Stimulated activated naive CD4-positive, alpha-beta T cell (primary cell): ENCODE measurements around the gene MYO15B.
"Not testable (repeated sequence)": the region's sequence is repeated elsewhere in the genome, so short reads cannot be mapped to it uniquely, and the experiment has no call there.

Experiments
- DNase-seq, 6 experiments: peaks; one replicate each; lab custom pipeline; 2025; lab: John Stamatoyannopoulos, UW

Gene MYO15B

GRCh38 chr17:75575728-75576127, 11.9 kb upstream of the MYO15B start:
- DNase-seq: no peak

DNA sequence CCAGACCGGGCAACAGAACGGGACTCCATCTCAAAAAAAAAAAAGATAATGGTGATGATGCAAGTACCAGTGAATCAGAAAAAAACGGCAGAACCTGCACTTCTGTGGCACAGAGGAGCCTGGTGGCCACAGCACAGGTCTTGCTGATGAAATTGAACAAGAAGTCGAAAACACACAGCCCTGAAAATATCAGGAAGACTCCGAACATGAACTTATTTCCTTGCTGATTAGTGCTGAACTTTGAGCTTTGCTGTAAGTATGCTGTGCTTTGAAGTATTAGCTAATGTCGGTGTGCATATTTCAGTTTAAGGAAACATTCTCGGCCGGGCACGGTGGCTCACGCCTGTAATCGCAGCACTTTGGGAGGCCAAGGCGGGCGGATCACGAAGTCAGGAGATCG, 10.9 kb upstream of the MYO15B start:
- DNase-seq: no peak

DNA sequence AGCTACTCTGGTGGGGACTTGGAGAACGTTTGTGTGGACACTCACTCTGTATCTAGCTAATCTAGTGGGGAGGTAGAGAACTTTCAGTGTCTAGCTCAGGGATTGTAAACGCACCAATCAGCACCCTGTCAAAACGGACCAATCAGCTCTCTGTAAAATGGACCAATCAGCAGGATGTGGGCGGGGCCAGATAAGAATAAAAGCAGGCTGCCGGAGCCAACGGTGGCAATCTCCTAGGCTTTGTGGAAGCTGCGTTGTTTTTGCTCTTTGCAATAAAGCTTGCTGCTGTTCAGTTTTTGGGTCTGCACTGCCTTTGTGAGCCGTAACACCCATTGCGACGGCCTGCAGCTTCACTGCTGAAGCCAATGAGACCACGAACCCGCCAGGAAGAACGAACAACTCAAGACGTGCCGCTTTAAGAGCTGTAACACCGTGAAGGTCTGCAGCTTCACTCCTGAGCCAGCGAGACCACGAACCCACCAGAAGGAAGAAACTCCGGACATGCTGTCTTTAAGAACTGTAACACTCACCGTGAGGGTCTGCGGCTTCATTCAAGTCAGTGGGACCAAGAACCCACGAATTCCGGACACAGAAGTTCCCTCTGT, 6.4 kb upstream of the MYO15B start:
- peak; percentile 14 to 61 (median 52) for DNase-seq

DNA sequence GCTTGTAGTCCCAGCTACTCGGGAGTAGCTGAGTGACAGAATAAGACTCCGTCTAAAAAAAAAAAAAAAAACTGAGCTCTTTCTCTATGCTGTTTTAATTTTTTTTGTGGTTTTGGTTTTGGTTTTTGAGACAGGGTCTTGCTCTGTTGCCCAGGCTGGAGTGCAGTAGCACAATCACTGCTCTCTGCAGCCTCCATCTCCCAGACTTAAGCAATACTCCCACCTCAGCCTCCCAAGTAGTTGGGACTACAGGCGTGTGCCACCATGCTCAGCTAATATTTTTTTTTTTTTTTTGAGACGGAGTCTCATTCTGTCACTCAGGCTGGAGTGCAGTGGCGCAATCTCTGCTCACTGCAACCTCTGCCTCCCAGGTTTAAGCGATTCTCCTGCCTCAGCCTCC, 4.4 kb upstream of the MYO15B start:
- DNase-seq: not testable (repeated sequence)

DNA sequence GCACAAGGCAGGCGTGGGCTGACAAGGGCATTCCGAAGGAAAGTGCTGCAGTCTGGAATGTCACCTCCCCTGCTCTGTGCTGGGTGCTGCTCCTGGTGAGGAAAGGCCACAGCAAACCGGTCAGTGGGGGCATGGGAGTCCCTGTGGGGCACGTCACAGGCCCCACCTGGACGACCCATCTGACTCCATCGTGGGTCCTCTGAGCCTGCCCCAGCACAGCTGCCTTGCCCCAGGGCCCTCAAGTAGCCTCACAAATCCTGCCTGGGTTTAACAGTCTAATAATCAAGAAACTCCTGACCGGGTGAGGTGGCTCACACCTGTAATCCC, 2.8 kb upstream of the MYO15B start:
- no peak for DNase-seq

DNA sequence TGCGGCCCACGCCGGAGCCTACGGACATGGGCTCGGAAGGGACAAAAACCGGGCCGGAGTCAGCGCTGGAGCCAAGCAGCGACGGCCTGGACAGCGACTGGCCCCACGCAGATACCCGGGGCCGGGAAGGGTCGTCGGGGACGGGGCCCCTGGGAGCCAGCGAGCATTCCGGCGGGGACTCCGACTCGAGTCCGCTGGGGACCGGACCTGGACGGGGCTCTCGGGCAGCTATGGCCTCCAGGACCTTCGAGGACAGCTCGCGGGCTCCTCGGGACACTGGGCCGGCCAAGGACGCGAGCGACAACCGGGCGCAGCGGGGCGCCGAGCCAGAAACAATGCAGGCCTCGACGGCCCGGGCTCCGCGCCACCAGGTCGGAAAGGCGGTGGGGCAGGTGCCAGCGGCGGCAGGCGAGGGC, 1.0 kb downstream of the MYO15B start:
- peak in 1 of 6 experiments; percentile 43 for DNase-seq

GRCh38 chr17:75589012-75589918, 1.7 kb downstream of the MYO15B start:
- DNase-seq: peak; percentile 81 to 95 (median 94)

GRCh38 chr17:75589919-75590303, 2.3 kb downstream of the MYO15B start:
- DNase-seq: no peak

DNA sequence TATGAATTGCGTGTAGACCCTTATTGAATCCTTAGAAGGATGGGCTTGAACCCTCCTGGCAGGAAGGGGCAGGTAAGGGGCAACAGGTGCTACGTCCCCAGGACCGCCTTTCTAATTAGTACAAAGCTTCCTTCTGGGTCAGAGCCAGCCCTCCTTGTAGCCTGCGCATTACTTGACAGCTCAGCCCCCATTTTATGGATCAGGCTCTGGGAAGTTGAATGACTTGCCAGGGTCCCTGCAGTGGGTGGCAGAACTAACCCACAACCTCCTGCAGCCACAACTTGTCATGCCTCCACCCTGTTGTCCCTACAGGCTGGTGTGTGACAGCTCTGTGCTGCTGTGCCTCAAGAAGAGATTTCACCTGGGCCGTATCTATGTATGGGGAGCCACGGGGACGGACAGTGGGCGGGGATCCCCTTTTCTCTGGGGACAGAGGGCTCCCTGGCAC, 2.7 kb downstream of the MYO15B start:
- no peak for DNase-seq

DNA sequence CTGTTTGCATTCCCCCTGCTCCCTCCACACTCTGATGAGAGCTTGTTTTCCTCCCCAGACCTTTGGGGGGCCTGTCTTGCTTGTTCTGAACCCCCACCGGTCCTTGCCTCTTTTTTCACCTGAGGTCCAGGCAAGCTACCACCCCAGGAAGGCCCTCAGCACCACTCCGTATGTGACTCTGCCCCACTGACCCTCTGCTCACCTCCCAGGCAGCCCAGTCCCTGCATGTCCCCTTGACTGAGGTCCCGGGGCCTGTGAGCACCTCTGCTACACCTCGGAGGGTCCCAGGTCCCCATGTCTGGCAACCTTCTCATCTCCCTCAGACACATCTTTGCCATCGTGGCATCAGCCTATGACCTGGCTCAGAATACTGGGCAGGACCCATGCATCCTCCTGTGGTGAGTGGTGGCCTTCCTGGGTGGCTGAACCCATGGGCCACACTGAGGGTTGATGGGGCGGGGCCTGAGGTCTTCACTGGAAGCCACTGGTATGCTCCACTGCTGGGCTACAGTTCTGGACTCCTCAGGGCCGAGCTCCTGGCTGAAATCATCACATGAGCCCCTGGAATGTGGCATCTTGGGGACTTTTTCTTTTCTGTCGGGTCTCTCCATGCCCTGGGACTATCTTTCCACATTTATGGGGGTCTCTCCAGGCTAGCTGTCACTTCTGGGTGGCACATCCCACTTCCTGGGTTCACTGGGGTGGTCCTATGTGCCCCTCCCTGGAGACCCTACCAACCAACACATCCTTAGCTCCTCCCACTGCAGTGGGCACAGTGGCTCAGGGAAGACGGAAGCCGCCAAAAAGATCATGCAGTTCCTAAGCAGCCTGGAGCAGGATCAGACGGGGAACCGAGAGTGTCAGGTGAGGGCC, 3.5 kb downstream of the MYO15B start:
- no peak for DNase-seq

DNA sequence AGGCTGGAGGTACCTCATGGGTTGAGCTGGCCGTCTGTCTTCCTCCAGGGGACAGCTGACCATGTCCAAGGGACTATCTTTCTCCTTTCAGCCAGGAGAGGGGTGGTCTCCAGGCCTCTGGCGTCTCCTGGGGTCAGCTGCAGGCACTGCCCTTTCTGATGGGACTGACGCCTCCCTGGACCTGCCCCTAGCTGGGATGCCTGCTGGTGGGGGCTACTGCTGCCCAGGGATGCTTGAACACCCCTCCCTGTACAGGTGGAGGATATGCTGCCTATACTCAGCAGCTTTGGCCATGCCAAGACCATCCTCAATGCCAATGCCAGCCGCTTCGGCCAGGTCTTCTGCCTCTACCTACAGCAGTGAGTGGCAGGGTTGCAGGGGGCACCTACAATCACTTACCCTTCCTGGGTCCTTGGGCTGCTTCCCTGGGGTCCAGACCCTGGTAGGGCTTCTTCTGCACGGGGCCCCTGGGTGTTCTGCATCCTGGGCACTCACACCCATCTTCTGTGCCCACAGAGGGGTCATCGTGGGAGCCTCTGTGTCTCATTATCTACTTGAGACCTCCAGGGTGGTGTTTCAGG, 4.2 kb downstream of the MYO15B start:
- DNase-seq: no peak

- DNase-seq: no peak
Measured at GRCh38 chr17:75592348-75593020, 4.9 kb downstream of the MYO15B start.

DNA sequence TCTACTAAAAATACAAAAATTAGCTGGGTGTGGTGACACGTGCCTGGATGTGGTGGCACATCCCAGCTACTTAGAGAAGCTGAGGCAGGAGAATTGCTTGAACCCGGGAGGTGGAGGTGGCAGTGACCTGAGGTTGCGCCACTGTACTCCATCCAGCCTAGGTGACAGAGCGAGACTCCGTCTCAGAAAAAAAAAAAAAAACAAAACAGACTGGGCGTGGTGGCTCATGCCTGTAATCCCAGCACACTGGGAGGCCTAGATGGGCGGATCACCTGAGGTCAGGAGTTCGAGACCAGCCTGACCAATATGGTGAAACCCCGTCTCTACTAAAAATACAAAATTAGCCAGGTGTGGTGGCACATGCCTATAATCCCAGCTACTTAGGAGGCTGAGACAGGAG, 5.8 kb downstream of the MYO15B start:
- DNase-seq: not testable (repeated sequence)

DNA sequence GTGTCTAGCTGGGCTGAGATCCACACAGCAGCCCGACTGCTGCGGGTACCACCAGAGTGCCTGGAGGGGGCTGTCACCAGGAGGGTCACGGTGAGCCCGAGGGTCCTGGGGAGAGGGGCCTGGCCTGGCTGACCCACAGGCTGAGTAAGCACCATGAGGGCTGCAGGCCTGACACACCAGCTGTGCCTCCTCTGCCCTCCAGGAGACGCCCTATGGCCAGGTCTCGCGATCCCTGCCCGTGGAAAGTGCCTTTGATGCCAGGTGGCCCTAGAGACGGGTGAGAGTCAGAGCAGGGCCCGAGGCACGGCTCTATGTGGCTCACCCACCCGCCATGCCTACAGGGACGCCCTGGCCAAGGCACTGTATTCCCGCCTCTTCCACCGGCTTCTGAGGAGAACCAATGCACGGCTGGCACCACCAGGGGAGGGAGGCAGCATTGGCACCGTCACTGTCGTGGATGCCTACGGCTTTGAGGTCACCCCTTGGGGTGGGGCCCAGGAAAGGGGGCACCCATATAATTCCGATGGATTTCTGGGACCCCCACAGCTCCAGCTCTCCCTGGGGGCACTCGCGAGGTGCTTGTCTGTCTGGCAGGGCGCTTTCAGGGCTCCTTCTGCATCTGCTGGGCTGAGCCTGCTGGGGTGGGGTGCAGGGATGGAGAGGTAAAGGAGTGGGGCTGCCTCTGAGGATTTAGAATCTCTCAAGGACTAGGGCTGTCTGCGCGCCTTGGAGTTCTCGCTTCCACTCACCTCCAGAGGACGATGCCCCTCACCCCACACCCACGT, 7.1 kb downstream of the MYO15B start:
- no peak for DNase-seq

GRCh38 chr17:75595284-75595919, 7.8 kb downstream of the MYO15B start:
- no peak for DNase-seq

- DNase-seq: no peak
Measured at GRCh38 chr17:75595920-75596313, 8.3 kb downstream of the MYO15B start.

DNA sequence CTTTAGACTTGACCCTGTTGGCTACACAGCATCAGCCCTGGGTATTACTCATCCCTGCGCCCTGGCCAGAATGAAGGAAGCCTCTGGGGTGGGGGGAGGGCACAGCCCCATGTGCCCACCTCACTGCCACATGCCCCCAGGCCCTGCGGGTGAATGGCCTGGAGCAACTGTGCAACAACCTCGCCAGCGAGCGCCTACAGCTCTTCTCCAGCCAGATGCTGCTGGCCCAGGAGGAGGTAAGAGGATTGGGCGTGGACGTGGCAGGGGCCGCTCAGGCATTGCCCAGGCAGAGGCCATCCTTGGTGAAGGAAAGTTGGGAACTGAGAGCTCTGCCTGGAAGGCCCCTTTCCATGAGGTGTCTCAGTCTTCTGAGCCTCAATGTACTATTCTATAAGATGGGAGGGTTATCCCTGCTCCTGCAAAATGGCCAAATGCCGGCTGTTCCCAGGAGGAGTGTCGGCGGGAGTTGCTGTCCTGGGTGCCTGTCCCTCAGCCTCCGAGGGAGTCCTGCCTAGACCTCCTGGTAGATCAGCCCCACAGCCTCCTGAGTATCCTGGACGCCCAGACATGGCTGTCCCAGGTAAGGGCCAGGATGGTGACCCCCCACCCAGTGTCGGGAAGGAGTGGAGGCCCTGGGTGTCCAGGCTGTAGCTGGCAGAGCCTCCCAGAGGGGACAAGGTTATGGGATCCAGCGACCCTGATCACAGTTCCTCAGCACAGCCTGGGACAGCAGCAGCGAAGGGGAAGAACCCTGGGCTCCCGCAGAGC, 8.9 kb downstream of the MYO15B start:
- DNase-seq: no peak

GRCh38 chr17:75601057-75601987, 13.7 kb downstream of the MYO15B start:
- peak in 5 of 6 experiments; percentile 23 to 48 (median 45) for DNase-seq
